ENCODE results near the gene C11orf71.

C11orf71 gene

GRCh38 chr11:114367244-114367957 lies 32.9 kb downstream of the C11orf71 start:
- DNase-seq: no peak
- intact Hi-C loops (cut with DNase I): no loop called here

- no peak for DNase-seq
- intact Hi-C loops (cut with DNase I): no loop called here
Observed at GRCh38 chr11:114366331-114367243, 33.7 kb downstream of the C11orf71 start.

- DNase-seq: no peak
- intact Hi-C loops (cut with DNase I): no loop called here
Observed at GRCh38 chr11:114362958-114363357, 37.4 kb downstream of the C11orf71 start.

GRCh38 chr11:114362326-114362725 lies 38.0 kb downstream of the C11orf71 start:
- DNase-seq: no peak
- intact Hi-C loops (cut with DNase I): no loop called here

GRCh38 chr11:114359342-114359741 lies 41.0 kb downstream of the C11orf71 start:
- intact Hi-C loops (cut with DNase I): no loop called here
- no peak for DNase-seq

- no peak for DNase-seq
- intact Hi-C loops (cut with DNase I): no loop called here
Observed at GRCh38 chr11:114358716-114359115, 41.6 kb downstream of the C11orf71 start.

- intact Hi-C loops (cut with DNase I): no loop called here
Observed at GRCh38 chr11:114354076-114354475, 46.2 kb downstream of the C11orf71 start.

GRCh38 chr11:114353443-114353842 lies 46.9 kb downstream of the C11orf71 start:
- no peak for DNase-seq
- intact Hi-C loops (cut with DNase I): no loop called here

More at GRCh38 chr11:114354076-114354475, 46.2 kb downstream of the C11orf71 start:
- no peak for DNase-seq

- DNase-seq: no peak
- intact Hi-C loops (cut with DNase I): no loop called here
Observed at GRCh38 chr11:114350022-114350421, 50.3 kb downstream of the C11orf71 start.
